Loucy (cell line): ENCODE results near the gene PBRM1.

ENCODE experiments used
- H2AFZ ChIP-seq: fragments of 200-600 bp; sonication (generic); 2 replicates; pipeline ENCODE4 v1.6.0; 2016; ENCODE audit warnings: antibody characterized with exemption, mild to moderate bottlenecking, low read length, moderate library complexity
- H3F3A ChIP-seq: fragments of 200-600 bp; 2 replicates; pipeline ENCODE4 v1.6.0; 2016; ENCODE audit warnings: antibody characterized with exemption, low read depth, mild to moderate bottlenecking
- H3K27me3 ChIP-seq: fragments of 200-600 bp; sonication (generic); 2 replicates; pipeline ENCODE4 v1.6.1; 2014; ENCODE audit warnings: low read length, mild to moderate bottlenecking; ENCODE audit not compliant: insufficient read depth, poor library complexity, severe bottlenecking
- H3K36me3 ChIP-seq: fragments of 200-600 bp; sonication (generic); 2 replicates; pipeline ENCODE4 v1.6.1; 2016; ENCODE audit warnings: low read length; ENCODE audit not compliant: insufficient read depth
- H3K4me1 ChIP-seq: fragments of 200-600 bp; sonication (generic); 2 replicates; pipeline ENCODE4 v1.5.1; 2014; ENCODE audit warnings: low read length, mild to moderate bottlenecking; ENCODE audit not compliant: insufficient read depth, poor library complexity, severe bottlenecking
- H3K4me2 ChIP-seq: fragments of 200-600 bp; sonication (generic); 2 replicates; pipeline ENCODE4 v1.6.0; 2014; ENCODE audit warnings: antibody characterized with exemption, low read length, low read depth, mild to moderate bottlenecking; ENCODE audit not compliant: poor library complexity, severe bottlenecking
- H3K4me3 ChIP-seq: fragments of 200-600 bp; sonication (generic); 2 replicates; pipeline ENCODE4 v1.5.1; 2014; ENCODE audit warnings: low read length, mild to moderate bottlenecking, mixed read lengths; ENCODE audit not compliant: poor library complexity, severe bottlenecking
- H3K79me2 ChIP-seq: fragments of 200-600 bp; sonication (generic); 2 replicates; pipeline ENCODE4 v1.6.1; 2014; ENCODE audit warnings: low read length; ENCODE audit not compliant: insufficient read depth
- H3K9ac ChIP-seq: fragments of 200-600 bp; sonication (generic); 2 replicates; pipeline ENCODE4 v1.6.0; 2014; ENCODE audit warnings: mild to moderate bottlenecking, low read depth, low read length, moderate library complexity; ENCODE audit not compliant: poor library complexity, severe bottlenecking
- H3K9me2 ChIP-seq: fragments of 200-600 bp; sonication (generic); replicated peaks from 2 replicates; pipeline ENCODE4 v1.6.1; 2016; ENCODE audit warnings: low read depth, low read length, mixed read lengths
- H3K9me3 ChIP-seq: fragments of 200-600 bp; sonication (generic); 2 replicates; pipeline ENCODE4 v1.6.1; 2014; ENCODE audit warnings: mild to moderate bottlenecking, antibody characterized with exemption, low read length, low read depth; ENCODE audit not compliant: insufficient read depth
- H4K20me1 ChIP-seq: fragments of 200-600 bp; sonication (generic); 2 replicates; pipeline ENCODE4 v1.6.0; 2014; ENCODE audit warnings: antibody characterized with exemption, low read length, mild to moderate bottlenecking; ENCODE audit not compliant: insufficient read depth, poor library complexity, severe bottlenecking
- EZH2phosphoT487 ChIP-seq: fragments of 200-600 bp; IDR thresholded peaks from 2 replicates; pipeline ENCODE4 v1.6.1; 2018; ENCODE audit warnings: antibody characterized with exemption, mild to moderate bottlenecking, moderate library complexity, borderline replicate concordance
- TF ChIP-seq, protein P1 (sequence below): fragments of 200-600 bp; sonication (generic); conservative IDR thresholded peaks from 2 replicates; pipeline ENCODE4 v1.5.1; 2014; ENCODE audit warnings: mild to moderate bottlenecking, antibody characterized with exemption, low read length

Gene PBRM1

DNA sequence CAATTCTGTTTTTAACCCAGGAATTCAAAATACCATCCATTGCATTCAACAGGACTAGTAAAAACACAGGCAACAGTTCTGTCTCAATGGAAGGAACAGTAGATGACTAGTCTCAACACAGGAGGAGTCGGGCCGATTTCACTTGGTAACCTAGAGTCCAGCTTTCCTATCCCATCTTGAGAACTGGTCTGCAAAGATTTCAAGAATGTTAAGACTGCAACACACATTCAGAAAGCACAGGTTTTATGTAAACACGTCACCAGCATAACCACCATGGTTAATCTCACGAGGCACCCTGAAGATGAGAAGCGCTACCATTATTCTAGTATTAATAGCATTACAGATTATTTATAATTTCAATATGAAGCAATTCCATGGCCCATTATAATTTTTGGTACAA, 127.3 kb downstream of the PBRM1 start:
- H3F3A ChIP-seq: no peaks in the 10 kb centered on the region

DNA sequence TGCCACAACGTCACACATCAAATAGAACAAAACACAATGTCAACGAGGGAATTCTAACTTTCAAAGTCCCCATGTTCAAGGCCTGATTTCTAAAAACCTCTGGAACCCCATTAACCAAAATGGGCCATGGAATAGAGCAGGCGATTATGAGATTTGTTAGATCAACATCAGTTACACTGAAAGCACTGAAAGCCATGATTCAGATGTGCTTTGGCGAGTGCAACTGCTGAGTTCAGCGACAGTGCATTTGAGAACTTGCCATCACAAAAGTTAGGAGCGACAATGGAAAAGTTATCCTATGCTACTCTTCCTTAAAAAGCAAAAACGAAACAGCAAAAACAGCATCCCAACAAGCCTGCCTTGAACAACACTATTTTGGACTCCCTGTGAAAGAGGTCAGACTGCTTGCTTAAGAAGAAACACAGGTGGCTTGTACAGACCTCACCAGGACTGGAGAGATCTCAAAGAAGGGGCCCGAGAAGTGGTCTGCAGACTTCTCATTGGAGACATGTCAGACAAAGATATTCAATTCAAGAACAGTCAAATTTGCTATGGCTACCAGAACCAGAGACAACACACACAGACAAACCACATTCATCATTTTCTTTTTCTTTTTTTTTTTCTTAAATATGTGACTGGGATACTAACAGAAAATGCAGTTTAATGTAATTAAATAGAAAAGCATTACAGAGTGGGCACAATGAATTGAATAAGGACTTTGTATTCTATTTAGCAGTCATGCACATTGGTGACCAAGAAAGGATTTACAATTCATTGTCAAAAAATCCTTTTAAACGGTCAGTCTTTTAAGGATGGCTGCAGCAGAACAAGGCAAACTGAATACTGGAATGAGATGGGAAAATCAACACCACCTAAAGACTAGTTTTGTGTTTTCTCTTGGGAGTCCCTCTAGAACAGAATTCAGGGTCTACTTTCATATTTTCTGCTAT, 128.4 kb downstream of the PBRM1 start:
- Histone ChIP-seq H3K4me1 (no peaks in the 10 kb centered on the region), H3K79me2 (no peaks in the 10 kb centered on the region), H3K9ac (no peak overlapping the region), H3K36me3 (peaks cover 79% of the 10 kb centered on the region; the same call in 1 of the 2 replicates), H2AFZ (no peak overlapping the region), H3K9me2 (no peaks in the 10 kb centered on the region), H4K20me1 (no peaks in the 10 kb centered on the region), H3F3A (no peaks in the 10 kb centered on the region), H3K9me3 (no peaks in the 10 kb centered on the region), H3K4me3 (no peak overlapping the region), H3K4me2 (no peak overlapping the region), H3K27me3 (no peaks in the 10 kb centered on the region)
- TF ChIP-seq EZH2phosphoT487: no peak
- TF ChIP-seq, protein P1, sequence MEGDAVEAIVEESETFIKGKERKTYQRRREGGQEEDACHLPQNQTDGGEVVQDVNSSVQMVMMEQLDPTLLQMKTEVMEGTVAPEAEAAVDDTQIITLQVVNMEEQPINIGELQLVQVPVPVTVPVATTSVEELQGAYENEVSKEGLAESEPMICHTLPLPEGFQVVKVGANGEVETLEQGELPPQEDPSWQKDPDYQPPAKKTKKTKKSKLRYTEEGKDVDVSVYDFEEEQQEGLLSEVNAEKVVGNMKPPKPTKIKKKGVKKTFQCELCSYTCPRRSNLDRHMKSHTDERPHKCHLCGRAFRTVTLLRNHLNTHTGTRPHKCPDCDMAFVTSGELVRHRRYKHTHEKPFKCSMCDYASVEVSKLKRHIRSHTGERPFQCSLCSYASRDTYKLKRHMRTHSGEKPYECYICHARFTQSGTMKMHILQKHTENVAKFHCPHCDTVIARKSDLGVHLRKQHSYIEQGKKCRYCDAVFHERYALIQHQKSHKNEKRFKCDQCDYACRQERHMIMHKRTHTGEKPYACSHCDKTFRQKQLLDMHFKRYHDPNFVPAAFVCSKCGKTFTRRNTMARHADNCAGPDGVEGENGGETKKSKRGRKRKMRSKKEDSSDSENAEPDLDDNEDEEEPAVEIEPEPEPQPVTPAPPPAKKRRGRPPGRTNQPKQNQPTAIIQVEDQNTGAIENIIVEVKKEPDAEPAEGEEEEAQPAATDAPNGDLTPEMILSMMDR: no peak

More for the DNA sequence above, 127.3 kb downstream of the PBRM1 start:
- no peak overlapping the region for H2AFZ ChIP-seq
- H3K36me3 ChIP-seq: peaks cover 81% of the 10 kb centered on the region; the same call in 1 of the 2 replicates
- H3K4me1 ChIP-seq: no peaks in the 10 kb centered on the region
- no peaks in the 10 kb centered on the region for H4K20me1 ChIP-seq
- no peaks in the 10 kb centered on the region for H3K9me2 ChIP-seq
- no peaks in the 10 kb centered on the region for H3K9me3 ChIP-seq
- H3K9ac ChIP-seq: no peak overlapping the region
- no peaks in the 10 kb centered on the region for H3K79me2 ChIP-seq
- no peak for TF ChIP-seq EZH2phosphoT487
- TF ChIP-seq, protein P1: no peak
- H3K4me2 ChIP-seq: no peak overlapping the region
- H3K4me3 ChIP-seq: no peak overlapping the region
- no peaks in the 10 kb centered on the region for H3K27me3 ChIP-seq

DNA sequence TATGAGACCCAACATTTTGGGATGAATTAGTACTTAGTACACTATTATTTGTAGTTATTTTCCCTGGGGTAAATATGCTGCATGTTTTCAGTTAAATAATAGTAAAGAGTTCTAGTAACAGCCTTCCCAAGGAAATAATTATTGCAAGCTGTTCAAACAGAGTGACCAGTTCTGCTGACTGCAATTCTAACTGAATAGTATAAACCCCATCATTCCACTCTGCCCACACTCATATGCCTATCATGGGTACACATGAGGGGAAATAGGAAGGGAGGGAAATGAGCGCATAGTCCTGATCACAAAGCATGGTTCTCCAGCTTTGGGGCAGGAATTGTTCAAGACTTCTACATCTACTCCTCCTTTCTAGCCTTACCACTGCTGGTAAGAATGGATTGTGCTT, 130.7 kb downstream of the PBRM1 start:
- H3K79me2 ChIP-seq: no peaks in the 10 kb centered on the region
- H3K36me3 ChIP-seq: peaks cover 80% of the 10 kb centered on the region; the same call in 1 of the 2 replicates
- no peak overlapping the region for H3K4me3 ChIP-seq
- no peak overlapping the region for H2AFZ ChIP-seq
- H3K9me3 ChIP-seq: no peaks in the 10 kb centered on the region
- no peaks in the 10 kb centered on the region for H3K9me2 ChIP-seq
- H3K27me3 ChIP-seq: no peaks in the 10 kb centered on the region
- no peak for TF ChIP-seq EZH2phosphoT487
- H3F3A ChIP-seq: no peaks in the 10 kb centered on the region
- H3K4me2 ChIP-seq: no peak overlapping the region
- H4K20me1 ChIP-seq: no peaks in the 10 kb centered on the region
- no peak overlapping the region for H3K9ac ChIP-seq
- H3K4me1 ChIP-seq: no peaks in the 10 kb centered on the region
